ENCODE results near the gene JARID2.

- TF ChIP-seq TAF1 (IDR thresholded peaks at IDR 0.05; ENCODE audit: borderline replicate concordance, insufficient read depth, low read length) = no peak
- no peak for TF ChIP-seq REST (IDR thresholded peaks at IDR 0.05; ENCODE audit: insufficient read depth in 1 of 2, low read depth in 2 of 2, low read length in 2 of 2)
- no peak for TF ChIP-seq SIN3A (IDR thresholded peaks at IDR 0.05; ENCODE audit: borderline replicate concordance, insufficient read depth, low read length)
- TF ChIP-seq POLR2AphosphoS5 (IDR thresholded peaks at IDR 0.05; ENCODE audit: low read depth, low read length) = no peak
Observed at GRCh38 chr6:15420959-15421438, 175.1 kb downstream of the JARID2 start.
